DMS114 treated with DMSO at 0.1 percent for 48 hours (cell line): Measurements from ENCODE around the gene TMEM150C.

ENCODE experiments used
- DNase-seq: peaks from one replicate; lab custom pipeline; 2025; ENCODE audit not compliant: unreplicated experiment; lab: John Stamatoyannopoulos, UW

TMEM150C gene

DNA sequence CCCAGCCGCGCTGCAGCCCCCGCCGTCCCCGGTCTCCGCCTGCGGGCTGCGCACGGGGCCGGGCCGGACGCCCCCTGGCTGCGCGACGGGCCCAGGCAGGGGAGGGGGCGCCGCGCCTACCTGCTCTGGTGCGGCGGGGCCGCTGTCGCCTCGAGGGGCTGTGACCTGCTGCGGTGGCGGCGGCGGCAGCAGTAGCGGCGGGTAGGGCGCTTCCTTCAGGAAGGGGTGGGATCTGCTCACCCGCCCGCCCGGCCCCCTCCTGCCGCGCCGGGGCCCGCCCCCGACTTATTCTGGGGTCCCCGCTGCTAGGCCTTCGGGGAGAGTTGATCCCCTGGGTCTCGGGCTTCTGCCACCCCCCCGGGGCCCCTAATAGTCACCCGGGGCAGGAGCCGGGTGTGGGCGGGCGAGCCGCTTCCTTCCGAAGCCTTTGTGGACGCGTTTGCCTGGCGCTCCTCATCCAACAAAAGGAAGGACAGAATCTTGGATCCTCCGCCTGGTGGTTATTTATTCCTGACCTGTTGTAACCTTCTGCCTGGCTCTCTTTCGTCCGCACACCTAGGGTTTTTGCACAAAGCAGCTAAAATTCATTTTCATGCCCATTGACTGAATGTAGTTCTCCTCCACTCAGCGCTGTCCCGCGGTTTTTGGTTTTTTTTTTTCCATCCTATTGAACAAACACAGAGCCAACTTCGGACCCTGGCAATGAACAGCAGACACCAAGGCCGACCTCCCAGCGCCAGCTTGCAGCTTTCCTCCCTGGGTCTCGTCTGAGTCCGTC, at the start of gene TMEM150C:
TSS of gene TMEM150C (minus strand) at position 203 of the 778 bp plus-strand sequence. CDS start 57,331 bp downstream, outside the sequence.
- DNase-seq = no peak

DNA sequence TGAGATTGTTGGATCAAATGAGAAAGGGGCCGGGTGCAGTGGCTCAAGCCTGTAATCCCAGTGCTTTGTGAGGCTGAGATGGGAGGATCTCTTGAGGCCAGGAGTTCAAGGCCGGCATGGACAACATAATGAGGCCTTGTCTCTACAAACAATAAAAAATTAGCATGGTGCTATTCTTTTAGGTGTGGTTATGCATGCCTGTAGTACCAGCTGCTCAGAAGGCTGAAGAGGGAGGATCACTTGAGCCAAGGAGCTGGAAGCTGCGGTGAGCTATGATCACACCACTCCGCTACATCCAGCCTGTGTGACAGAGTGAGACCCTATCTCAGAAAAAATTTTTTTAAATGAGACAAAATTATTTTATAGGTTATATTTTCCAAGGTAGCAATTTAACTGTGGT, 49.7 kb upstream of the TMEM150C start:
- DNase-seq = no peak

DNA sequence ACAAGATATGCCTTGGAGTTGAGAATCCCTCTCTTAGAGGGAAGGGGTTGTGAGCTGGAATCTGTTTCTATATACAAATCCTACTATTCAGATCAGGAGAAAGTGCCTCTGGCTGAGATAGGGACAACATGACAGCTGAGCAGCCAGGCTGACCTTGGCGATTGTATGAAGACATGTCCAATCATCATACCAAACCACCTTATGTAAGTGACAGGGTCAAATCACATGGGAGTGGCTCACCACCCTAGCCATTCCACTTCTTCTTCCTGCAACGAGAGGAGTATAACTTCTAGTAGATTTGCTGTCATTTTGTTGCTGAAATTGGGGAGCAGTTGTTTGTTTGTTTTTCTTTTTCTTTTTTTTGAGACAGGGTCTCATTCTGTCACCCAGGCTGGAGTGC, 48.3 kb upstream of the TMEM150C start:
- no peak for DNase-seq

DNA sequence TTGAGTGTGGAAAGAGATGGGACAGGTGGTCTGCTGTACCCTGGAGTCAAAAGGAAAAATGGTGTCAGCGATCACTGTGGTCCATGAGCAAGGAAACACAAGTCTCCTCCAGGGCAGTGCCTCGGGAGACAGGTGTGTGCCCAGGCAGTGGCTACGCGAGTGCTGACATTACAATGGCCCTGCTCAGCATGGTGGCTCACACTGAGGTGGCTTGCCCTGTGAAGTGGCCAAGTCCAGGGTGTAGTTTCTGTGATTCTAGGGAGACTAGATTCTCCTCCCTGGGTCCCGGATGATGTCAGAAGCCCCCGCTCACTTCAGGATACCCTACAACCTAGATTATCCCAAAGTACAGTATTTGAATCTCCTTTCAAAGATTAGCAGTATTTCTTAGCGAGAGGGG, 44.8 kb upstream of the TMEM150C start:
- no peak for DNase-seq

DNA sequence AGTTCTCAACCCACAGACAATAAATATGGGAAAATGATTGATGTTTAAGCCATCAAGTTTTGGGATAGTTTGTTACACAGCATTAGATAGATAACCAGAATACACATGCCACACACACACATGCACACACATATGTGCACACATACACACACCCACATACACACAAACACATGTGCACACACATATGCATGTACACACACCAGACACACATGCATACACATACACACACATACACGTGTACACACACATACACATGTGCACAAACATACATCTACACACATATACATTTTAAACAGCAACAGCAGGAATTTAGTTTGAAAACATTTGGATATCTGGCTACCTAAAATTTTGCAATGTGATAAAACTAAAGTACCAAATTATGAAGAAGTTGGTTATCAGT, 42.7 kb upstream of the TMEM150C start:
- DNase-seq = no peak

DNA sequence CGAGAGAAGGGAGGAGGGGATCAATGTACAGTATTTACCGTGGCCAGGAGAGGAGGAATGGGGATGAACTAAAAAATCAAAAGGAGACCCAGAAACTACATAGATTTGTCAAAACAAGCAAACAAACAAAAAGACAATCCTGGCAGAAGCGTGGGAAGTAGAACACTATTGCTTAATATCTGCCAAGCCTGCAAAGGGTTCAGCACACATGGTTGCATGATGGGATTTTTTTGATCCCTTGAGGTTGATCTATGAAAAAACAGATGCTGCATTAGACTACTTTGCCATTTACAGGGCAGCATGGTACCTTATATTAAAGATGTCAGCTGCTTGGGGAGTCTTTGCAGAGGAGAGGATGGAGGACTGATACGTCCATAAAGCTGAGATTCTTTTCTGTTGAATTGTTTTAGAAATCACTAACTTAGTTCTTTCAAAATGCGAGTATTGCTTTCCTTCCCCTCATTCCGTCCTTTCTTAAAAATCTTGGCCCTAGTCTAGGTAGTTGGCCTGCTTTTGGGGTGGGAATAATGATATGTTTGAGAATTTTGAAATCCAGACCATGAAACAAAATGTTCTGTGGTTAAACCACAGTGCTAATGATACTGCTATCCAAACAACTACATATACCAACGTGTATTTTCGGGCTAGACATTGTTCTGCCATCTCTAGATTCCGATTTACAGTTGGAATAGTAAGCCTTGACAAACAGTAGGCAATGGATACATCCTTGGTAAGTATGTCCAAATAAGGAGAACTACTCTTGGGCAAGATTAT, 39.6 kb upstream of the TMEM150C start:
- no peak for DNase-seq

DNA sequence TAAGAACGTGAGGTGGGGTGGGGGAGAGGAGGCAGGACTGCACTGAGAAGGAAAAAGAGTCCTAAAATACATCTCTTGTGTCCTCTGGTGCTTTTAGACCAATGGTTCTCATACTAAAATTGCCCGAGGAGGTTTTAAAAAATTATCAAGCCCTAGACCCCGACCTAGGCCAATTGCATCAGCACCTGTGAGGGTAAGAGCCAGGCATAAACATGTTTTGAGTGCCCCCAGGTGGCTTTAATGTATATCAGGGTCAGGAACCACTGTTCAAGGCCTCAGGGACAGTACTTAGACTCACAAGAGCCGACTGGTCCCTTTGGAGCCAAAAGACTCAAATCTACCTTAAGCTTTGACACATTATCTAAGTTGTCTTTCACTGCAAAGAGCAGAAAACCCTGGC, 37.5 kb upstream of the TMEM150C start:
- DNase-seq = no peak

DNA sequence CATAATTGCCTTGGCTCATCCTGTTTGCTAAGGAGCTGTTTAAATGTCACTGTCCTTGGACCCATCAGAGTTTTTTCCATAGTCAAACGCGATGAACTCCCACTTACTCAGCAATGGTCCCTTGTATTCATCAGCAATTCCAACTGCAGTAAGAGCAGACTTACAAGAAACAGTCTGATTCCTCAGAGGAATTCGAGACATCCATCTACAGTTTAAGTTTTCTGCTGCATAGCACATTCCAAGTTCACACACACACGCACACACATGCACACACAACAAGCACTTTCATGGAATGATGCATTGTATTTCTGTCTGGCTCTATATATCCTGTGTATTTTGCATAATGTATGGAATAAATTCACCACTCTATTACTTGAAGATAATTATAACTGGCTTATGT, 32.7 kb upstream of the TMEM150C start:
- no peak for DNase-seq

DNA sequence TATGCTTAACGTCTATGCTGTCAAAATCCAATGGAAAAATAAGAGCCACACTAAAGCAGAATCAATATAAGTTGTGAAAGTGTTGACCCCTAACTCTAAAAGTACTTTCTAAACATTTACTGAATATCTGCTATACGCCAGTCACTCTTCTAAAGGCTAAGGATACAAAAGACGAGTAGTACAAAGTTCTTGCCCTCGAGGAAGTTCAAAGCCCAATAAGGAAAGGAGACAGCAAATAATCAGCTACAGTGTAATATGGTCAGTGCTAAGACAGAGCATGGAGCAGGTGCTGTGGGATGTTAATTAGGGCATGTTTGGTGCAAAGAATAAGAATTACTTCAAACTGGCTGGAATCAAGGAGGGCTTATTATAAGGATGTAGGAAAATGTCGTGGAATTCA, 31.6 kb upstream of the TMEM150C start:
- no peak for DNase-seq

DNA sequence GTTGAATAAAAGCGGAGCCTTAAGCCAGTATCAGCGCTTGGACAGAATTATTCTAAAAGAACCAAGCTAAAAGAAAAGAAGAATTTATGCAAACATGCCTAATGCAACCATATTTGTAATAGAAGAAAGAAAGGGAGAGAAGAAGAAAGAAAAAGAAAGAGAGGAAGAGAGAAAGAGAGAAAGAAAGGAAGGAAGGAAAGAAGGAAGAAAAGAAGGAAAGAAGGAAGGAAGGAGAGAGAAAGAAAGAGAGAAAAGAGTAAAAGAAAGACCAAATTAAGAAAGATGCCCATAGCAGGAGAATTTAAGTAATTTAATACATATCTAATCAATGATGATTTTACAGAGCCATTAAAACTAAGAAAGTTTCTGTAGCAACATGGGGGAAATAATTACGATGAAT, 30.9 kb upstream of the TMEM150C start:
- no peak for DNase-seq

DNA sequence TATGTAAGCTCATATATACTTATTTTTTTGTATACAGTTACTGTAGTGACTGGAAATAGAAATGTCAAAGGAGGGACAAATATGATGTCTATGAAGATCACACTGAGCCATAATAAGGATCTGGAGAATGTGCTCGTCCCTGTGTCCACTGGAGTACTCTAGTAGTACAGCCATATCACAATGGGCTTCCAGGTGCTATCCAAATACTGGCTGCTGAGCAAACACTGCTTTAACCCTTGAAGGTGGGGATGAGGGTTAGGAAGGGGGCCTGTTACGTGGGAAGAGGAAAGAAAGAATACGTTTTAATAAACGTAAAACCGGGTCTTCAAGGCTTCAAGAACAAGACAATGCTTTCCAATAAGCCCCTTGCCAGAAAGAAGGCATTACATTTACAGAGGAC, 29.8 kb upstream of the TMEM150C start:
- no peak for DNase-seq

DNA sequence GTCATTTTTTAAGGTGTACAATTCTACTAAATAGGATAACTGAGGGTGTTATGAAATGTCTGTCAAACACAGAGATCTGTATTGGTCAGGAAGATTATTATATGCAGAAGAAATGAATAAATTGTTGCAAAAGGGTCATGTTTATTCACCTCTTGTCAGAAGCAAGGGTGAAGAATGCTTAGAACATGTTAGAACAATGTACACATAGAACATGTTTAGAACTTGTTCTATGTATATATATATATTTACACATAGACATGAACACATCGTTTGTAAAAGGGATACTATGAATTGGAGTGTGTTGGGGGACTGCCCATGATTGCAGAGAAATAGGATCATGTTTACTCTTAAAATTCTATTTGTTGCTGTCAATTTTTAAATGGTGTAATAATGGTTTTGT, 28.0 kb upstream of the TMEM150C start:
- no peak for DNase-seq

DNA sequence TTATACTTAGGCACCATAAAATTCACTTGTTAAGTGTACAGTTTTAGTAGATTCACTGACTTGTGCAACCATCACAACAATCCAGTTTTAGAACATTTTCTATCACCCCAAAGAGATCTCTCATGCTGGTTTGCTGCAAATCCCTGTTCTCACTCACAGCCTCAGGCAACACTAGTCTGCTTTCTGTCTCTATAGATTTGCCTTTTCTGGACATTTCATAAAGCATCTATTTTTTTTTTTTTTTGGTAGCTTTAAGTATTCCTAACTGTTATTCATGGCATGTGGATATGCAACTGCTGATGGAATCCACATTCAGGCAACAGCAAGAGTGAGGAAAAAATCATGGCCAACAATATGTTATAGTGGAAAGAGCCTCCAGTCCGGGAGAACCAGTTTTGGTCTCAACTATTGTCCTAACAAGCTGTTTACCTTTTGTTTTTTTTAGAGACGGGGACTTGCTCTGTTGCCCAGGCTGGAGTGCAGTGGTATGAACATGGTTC, 27.0 kb upstream of the TMEM150C start:
- no peak for DNase-seq

DNA sequence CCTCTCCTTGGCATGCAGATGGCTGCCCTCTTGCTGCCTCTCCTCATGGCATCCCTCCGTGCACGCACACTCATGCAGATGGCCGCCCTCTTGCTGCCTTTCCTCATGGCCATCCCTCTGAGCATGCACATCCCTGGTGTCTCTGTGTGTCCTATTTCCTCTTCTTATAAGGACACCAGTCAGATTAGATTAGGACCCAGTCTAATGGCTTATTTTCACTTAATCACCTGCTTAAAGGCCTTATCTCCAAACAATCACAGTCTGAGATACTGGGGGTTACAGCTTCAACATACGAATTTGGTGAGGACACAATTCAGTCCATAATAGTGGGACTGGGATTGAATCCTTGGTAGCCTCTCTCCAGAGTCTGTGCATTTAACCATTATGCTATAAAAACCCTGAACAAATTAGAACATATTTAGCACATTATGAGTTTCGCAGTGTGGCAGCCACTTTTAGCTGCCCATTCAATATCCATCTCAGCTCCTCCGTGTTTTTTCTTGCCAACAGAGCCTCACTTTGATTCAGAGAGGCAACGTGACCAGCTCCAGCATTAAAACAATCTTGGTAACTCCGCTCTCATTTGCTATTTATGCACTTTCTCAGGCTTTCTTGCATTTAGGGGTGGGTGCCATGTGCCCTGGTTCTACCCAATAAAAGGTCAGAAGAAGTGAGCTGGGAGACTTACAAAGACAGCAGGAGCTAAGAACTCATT, 26.2 kb upstream of the TMEM150C start:
- no peak for DNase-seq

DNA sequence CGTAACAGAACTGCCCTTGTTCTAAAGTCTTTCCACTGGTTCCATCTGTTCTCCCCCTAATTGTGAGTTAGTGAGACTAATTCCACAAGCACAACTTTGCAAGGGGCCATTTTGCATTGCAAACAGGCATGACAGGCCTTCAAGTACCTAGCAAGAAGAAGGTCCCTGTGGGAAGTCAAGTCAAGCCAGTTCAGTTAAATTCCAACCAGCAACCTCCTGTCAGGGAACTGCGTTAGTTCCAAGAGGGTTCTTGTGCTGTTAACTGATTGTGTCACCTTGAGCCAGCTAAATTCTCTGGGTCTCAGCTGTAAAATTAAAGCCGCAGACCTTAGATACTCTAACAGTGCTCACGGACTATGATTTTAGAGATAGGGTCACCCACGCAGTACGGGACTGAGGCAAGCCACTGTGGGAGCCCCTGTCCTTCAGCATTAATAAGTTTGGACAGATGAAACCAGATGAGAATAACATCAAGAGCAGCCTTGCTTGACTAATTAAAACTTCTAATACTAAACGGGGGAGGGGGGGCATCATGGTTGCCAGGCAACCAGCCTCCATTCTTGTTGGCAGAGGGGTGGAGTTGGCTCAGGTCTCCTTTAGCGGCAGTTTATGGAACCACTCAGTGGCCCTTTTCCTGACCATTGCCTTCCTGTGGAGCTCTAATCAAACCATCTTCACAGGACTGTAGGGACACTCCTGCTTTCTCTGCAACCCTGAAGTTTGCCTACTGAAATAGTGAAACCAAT, 24.1 kb upstream of the TMEM150C start:
- DNase-seq = no peak

DNA sequence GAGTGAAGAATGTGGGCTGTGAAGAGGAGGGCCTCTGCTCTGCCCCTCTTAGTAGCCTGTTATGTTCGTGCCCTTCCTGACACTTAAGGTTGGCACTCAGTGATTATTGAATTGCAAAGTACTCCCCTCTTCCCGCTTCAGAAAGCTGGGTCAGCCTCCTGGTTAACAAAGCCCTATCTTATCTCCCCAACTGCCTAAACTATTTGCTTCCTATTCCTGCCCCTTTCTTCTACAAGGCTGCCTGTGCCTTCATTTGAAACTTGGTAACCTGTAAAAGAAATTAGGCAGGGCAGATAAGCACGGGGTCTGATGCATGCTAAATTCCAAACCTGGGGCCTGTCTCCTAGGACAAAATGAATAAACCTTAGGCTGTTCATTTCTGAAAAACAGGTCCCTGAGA, 23.1 kb upstream of the TMEM150C start:
- DNase-seq = no peak

DNA sequence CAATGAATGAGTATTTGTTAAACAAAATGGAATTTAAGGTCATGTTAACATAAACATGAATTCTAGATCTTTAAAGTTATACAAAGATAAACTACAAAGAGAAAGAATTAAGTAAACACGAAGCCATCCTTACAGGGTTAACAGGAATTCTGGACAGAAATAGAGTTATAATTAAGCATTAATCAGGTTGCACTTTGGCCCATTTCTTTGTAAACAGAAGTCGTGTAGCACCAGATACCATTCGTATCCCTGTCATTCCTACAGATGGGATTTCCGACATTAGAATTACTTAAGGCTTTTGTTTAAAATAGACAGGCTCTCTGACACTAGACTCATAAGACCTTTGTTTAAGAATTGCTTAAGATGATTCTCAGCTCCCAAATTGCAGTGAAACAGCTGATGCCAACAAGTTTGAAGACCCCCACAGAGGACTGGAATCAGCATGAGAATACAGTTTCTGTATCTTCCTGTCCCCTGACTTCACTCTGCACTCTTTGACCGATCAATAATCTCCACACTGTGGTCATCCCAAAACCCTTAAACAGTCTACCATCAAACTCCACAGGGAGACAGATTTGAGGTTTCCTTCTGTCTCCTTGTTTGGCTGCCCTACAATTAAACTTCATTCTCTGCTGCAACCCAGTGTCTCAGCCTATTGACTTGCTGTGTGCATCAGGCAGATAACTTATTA, 22.3 kb upstream of the TMEM150C start:
- no peak for DNase-seq

DNA sequence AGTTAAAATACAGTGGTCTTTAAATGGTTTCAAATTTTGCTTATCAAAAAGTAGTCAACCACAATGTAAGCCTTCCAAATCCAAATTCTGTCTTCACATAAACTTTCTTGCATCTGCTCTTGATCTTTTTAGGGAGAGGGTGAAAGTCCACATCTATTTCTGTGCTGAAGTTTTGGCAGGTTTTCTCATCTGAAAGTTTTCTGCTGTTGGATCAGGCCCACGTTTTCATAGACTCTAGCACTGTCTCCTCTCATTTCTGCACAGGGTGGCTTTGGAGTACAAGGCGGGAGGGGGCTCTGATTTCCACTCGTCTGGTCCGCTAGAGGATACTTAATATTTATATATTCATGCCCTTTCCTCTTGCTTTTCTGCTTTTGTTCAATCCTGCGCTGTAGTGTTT, 18.1 kb upstream of the TMEM150C start:
- DNase-seq = no peak

DNA sequence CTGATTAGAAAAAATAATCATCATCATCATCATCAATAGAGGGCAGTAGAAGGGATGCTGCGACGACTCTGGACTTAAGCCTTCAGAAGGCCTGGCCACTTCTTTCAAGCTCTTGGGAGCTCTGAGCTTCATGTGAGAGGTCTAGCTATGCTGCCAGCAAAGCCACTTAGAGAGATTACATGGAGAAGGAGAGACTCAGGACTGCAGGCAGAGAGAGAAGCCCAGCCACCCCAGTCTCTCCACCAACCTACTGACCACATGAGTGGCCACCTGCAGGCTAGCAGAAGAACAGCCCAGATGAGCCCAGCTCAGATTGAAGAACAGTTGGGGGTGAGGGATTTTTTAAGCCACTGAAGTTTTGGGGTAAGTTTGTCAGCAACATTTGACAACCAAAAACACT, 17.1 kb upstream of the TMEM150C start:
- DNase-seq = no peak

DNA sequence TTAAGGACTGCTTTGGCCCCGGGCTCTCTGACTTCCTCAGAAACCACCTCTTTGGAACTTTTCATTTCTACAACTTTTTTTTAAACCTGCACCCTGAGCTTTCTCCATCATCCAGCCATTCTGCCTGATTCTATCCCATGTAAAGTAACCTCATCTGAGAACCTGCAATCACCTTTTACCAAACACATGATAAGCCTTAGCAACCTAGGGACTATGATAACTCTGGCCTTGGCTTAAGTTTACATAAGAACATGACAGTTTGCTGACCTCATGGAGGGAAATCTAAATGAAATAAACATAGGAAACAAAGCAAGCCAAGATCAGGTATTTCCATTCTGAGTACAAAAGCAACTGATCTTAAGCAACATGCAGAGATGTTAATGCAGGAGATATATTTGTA, 15.7 kb upstream of the TMEM150C start:
- DNase-seq = no peak
